Bronchial epithelial cell (primary cell): ENCODE data around the gene CWC25. TPM values are rescaled to one million over a fixed set of nuclear protein-coding genes. Genes with fewer than 3 reads are reported as not detected.

Source experiments
- DNase-seq: peaks from one replicate; pipeline ENCODE4 v3.0.0-alpha.2; 2010; ENCODE audit warnings: low read depth
- FAIRE-seq: peaks from 2 replicates; lab custom pipeline; 2011; peaks lifted over from hg19 to GRCh38; lab: Jason Lieb, UNC
- H3K27me3 ChIP-seq: 2 replicates; pipeline ENCODE4 v1.5.1; 2011; ENCODE audit warnings: low read length; ENCODE audit not compliant: control insufficient read depth, insufficient read depth
- H3K36me3 ChIP-seq: 2 replicates; pipeline ENCODE4 v1.5.1; 2011; ENCODE audit warnings: low read length; ENCODE audit not compliant: control insufficient read depth, insufficient read depth
- H3K4me3 ChIP-seq: 2 replicates; pipeline ENCODE4 v1.5.1; 2011; ENCODE audit warnings: mild to moderate bottlenecking, low read depth, low read length, control low read depth
- CTCF ChIP-seq: IDR thresholded peaks from 2 replicates; pipeline ENCODE4 v1.5.1; 2011; ENCODE audit warnings: mild to moderate bottlenecking, moderate library complexity, low read length, control low read depth, inconsistent platforms; ENCODE audit not compliant: insufficient read depth, severe bottlenecking
- total RNA-seq: library from RNA; depleted of rRNA; stranded (reverse); fragments of >200 nt; gene quantifications from 2 replicates; pipeline ENCODE4 v1.2.1, GENCODE V29; 2014

The CWC25 gene
- total RNA-seq, 1 donor from 2014 or later, result 11.6 TPM

- no peak for FAIRE-seq
Observed at GRCh38 chr17:38751144-38751807, 73.8 kb downstream of the CWC25 start.

More at GRCh38 chr17:38751144-38751807, 73.8 kb downstream of the CWC25 start:
- no peak for TF ChIP-seq CTCF
- DNase-seq, result peak; percentile 30
- peaks cover 9% of the 10 kb centered on the region for H3K36me3 ChIP-seq
- peak overlapping the region; percentile 75 for H3K4me3 ChIP-seq
- no peaks in the 10 kb centered on the region for H3K27me3 ChIP-seq

Other genes starting within 250 kb of the CWC25 start
- under 0.01 and 0.64 TPM in 2 replicates for gene SRCIN1, start 219.4 kb downstream of the CWC25 start, total RNA-seq
- gene EPOP, start 150.4 kb downstream of the CWC25 start, total RNA-seq, result 2.4 and 4.2 TPM in 2 replicates
- gene MLLT6, start 120.0 kb downstream of the CWC25 start, total RNA-seq, result 10.8 and 14.2 TPM in 2 replicates
- 2.9 and 4.4 TPM in 2 replicates for gene CISD3, start 95.0 kb downstream of the CWC25 start, total RNA-seq
- 1.1 and 2.3 TPM in 2 replicates for gene PCGF2, start 77.0 kb downstream of the CWC25 start, total RNA-seq
- gene PSMB3, start 72.6 kb downstream of the CWC25 start, total RNA-seq, result 273 and 288 TPM in 2 replicates
- 15.5 and 21.9 TPM in 2 replicates for gene PIP4K2B, start 25.8 kb downstream of the CWC25 start, total RNA-seq
- gene RPL23, start 28.4 kb upstream of the CWC25 start, total RNA-seq, result 1,912 and 3,303 TPM in 2 replicates
- gene LASP1, start 44.7 kb upstream of the CWC25 start, total RNA-seq, result 18.6 and 21.9 TPM in 2 replicates
- under 0.01 TPM in 1 of 2 replicates, not detected in the other for gene FBXO47, start 142.1 kb upstream of the CWC25 start, total RNA-seq